Neuronal stem cell (in vitro differentiated cells): Measurements from ENCODE around the gene MCTP1.

ENCODE experiments used
- DNase-seq: peaks from one replicate; pipeline ENCODE4 v3.0.0-alpha.2; 2013; ENCODE audit warnings: low spot score
- H2AFZ ChIP-seq: one replicate; pipeline ENCODE4 v1.6.1; 2013; ENCODE audit warnings: mild to moderate bottlenecking, low read length, inconsistent platforms
- H2AK5ac ChIP-seq: 2 replicates; pipeline ENCODE4 v1.6.1; 2013; ENCODE audit warnings: low read depth, mild to moderate bottlenecking, inconsistent platforms, low read length, moderate library complexity, mixed read lengths
- H2BK120ac ChIP-seq: 2 replicates; pipeline ENCODE4 v1.6.1; 2013; ENCODE audit warnings: low read depth, mild to moderate bottlenecking, inconsistent platforms, low read length, moderate library complexity, mixed read lengths
- H2BK12ac ChIP-seq: one replicate; pipeline ENCODE4 v1.6.1; 2013; ENCODE audit warnings: low read length, inconsistent platforms
- H2BK15ac ChIP-seq: 2 replicates; pipeline ENCODE4 v1.6.1; 2013; ENCODE audit warnings: mild to moderate bottlenecking, low read length, inconsistent platforms, mixed read lengths
- H2BK5ac ChIP-seq: one replicate; pipeline ENCODE4 v1.6.1; 2013; ENCODE audit warnings: inconsistent platforms, mild to moderate bottlenecking, low read length, moderate library complexity
- H3K14ac ChIP-seq: one replicate; pipeline ENCODE4 v1.6.1; 2013; ENCODE audit warnings: low read length, inconsistent platforms
- H3K18ac ChIP-seq: 2 replicates; pipeline ENCODE4 v1.6.1; 2013; ENCODE audit warnings: low read length, inconsistent platforms
- H3K23ac ChIP-seq: 2 replicates; pipeline ENCODE4 v1.6.1; 2013; ENCODE audit warnings: low read depth, mild to moderate bottlenecking, mixed read lengths, low read length, inconsistent platforms; ENCODE audit not compliant: poor library complexity
- H3K27ac ChIP-seq: replicated peaks from 3 replicates; pipeline ENCODE4 v1.5.1; 2013; ENCODE audit warnings: low read length, inconsistent platforms
- H3K27me3 ChIP-seq, 3 experiments: 2 replicates each; pipeline ENCODE4 v1.6.1; 2013; ENCODE audit warnings: low read length in 3 of 3, mild to moderate bottlenecking in 2 of 3, inconsistent platforms in 1 of 3, low read depth in 1 of 3, mixed read lengths in 1 of 3, moderate library complexity in 1 of 3; ENCODE audit not compliant: control insufficient read depth in 3 of 3, insufficient read depth in 3 of 3
- H3K36me3 ChIP-seq, 2 donors: replicated peaks in 1 of 2; 2 replicates each; pipeline ENCODE4 v1.6.1; 2013; ENCODE audit warnings: low read length in 2 of 2; ENCODE audit not compliant: control insufficient read depth in 2 of 2, insufficient read depth in 2 of 2
- H3K4ac ChIP-seq: 2 replicates; pipeline ENCODE4 v1.6.1; 2013; ENCODE audit warnings: inconsistent platforms, mild to moderate bottlenecking, low read length, moderate library complexity
- H3K4me1 ChIP-seq, 2 donors: 1 replicate in 1 of 2; 2 replicates in 1 of 2; pipeline ENCODE4 v1.6.1; 2013; ENCODE audit warnings: low read length in 2 of 2, low read depth in 1 of 2; ENCODE audit not compliant: control insufficient read depth in 2 of 2, insufficient read depth in 1 of 2
- H3K4me2 ChIP-seq: one replicate; pipeline ENCODE4 v1.6.1; 2013; ENCODE audit warnings: mild to moderate bottlenecking, low read length, inconsistent platforms; ENCODE audit not compliant: insufficient read depth, poor library complexity, severe bottlenecking
- H3K4me3 ChIP-seq, 2 donors: 2 replicates each; pipeline ENCODE4 v1.5.1; 2013; ENCODE audit warnings: low read length in 2 of 2, mild to moderate bottlenecking in 2 of 2, inconsistent platforms in 1 of 2, moderate library complexity in 1 of 2
- H3K79me1 ChIP-seq: one replicate; pipeline ENCODE4 v1.6.1; 2013; ENCODE audit warnings: low read depth, mild to moderate bottlenecking, inconsistent platforms, low read length, moderate library complexity
- H3K9ac ChIP-seq: one replicate; pipeline ENCODE4 v1.6.1; 2013; ENCODE audit warnings: mild to moderate bottlenecking, low read depth, low read length, inconsistent platforms; ENCODE audit not compliant: poor library complexity
- H3K9me3 ChIP-seq, 2 donors: replicated peaks in 1 of 2; 2 replicates each; pipeline versions ENCODE3 to v1.6.1; 2013; ENCODE audit warnings: low read length in 2 of 2, mild to moderate bottlenecking in 2 of 2, inconsistent platforms in 1 of 2, low read depth in 1 of 2, mixed read lengths in 1 of 2, moderate library complexity in 1 of 2; ENCODE audit not compliant: control insufficient read depth in 2 of 2, insufficient read depth in 1 of 2
- H4K8ac ChIP-seq: one replicate; pipeline ENCODE4 v1.6.1; 2013; ENCODE audit warnings: low read depth, mild to moderate bottlenecking, inconsistent platforms, low read length, moderate library complexity
- H4K91ac ChIP-seq: one replicate; pipeline ENCODE4 v1.6.1; 2013; ENCODE audit warnings: low read length, low read depth, mild to moderate bottlenecking, inconsistent platforms; ENCODE audit not compliant: poor library complexity
- WGBS, 2 donors: extraction: QIAGEN DNeasy Blood & Tissue Kit; methylation state at CpG; one replicate each; pipeline ENCODE4 v1.1.7; 2013; ENCODE audit warnings: missing lambda C conversion rate in 2 of 2, mixed read lengths in 1 of 2; ENCODE audit not compliant: insufficient read length in 2 of 2, insufficient replicate concordance in 1 of 2; ENCODE audit errors: extremely low coverage in 2 of 2; 5-methylcytosine and 5-hydroxymethylcytosine counted together

MCTP1 gene

DNA sequence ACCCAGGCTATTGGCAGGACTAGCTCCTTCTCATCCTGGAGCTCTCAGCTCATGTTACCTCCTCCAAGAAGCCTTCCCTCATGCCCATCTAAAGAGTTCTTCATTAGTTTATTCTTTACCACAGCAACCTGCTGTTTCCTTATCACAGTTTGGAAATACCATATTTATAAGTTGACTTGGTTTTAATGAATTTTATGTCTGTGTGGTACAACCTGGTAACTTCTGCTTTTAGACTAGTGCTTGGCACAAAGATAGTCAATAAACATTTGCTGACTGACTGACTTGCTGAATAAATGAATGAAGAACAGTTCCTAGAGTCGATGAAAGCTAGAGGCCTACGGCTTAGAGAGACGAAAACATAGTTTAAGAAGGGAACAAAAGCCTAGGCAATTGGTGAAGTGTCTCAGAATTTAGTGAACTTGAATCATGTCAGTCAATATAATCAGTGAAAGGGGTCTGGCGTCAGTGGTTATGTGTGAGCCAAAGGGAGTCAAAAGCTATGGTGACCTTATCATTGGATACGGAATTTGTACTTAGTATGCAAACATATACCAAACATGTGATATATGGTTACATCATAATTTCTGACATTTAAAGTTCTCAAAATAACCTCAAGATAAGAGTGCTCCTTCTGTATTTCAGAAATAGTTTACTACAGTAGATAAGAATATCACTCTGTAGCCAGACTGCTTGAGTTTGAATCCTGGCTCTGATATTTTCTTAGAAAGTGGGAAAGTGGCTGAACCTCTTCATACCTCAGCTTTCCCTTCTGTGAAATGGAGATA, 239.5 kb downstream of the MCTP1 start:
- Histone ChIP-seq H4K91ac (no peak overlapping the region), H2AK5ac (no peak overlapping the region), H2BK5ac (no peak overlapping the region), H3K27ac (no peak overlapping the region), H2BK15ac (no peak overlapping the region), H3K9ac (no peak overlapping the region), H2BK120ac (no peak overlapping the region), H3K36me3 (no peaks in the 10 kb centered on the region), H3K27me3 (no peaks in the 10 kb centered on the region), H4K8ac (no peak overlapping the region), H3K14ac (no peak overlapping the region), H3K9me3 (no peaks in the 10 kb centered on the region), H3K4me1 (peaks cover 0 to 3% of the 10 kb centered on the region in 2 donors), H3K4me3 (no peak overlapping the region), H3K18ac (no peak overlapping the region), H2AFZ (no peak overlapping the region), H3K23ac (no peak overlapping the region), H3K4me2 (no peak overlapping the region), H2BK12ac (no peak overlapping the region), H3K79me1 (no peaks in the 10 kb centered on the region), H3K4ac (no peak overlapping the region)
- WGBS, 2 donors: no CpG with 5 or more reads among the region's 5 CpGs
- no peak for DNase-seq

DNA sequence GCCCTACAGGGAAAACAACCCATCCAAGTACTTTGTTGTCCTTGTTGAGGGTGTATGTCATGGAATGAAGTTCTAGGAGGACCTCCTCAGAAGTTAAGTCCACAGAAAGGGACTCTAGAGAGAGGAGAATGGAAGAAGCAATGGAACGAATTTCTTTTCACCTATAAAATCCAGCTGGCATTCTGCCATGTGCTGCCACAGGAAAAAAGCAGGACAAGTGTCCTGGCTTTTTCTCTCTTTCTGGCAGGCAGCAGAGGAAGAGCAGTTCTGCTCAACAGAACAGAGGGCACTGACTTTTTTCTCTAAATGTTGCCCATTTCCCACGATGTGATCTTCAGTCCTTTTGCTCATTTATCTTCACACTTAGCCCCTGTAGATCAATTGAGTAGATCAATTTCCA, 240.8 kb downstream of the MCTP1 start:
- H3K14ac ChIP-seq: no peak overlapping the region
- H3K79me1 ChIP-seq: no peaks in the 10 kb centered on the region
- no CpG with 5 or more reads among the region's 2 CpGs for WGBS, 2 donors
- H2BK5ac ChIP-seq: no peak overlapping the region
- H3K36me3 ChIP-seq: no peaks in the 10 kb centered on the region
- no peak overlapping the region for H3K23ac ChIP-seq
- DNase-seq: no peak
- H2AK5ac ChIP-seq: no peak overlapping the region
- no peak overlapping the region for H3K4me2 ChIP-seq
- no peak overlapping the region for H3K18ac ChIP-seq
- H3K27me3 ChIP-seq: no peaks in the 10 kb centered on the region
- no peak overlapping the region for H2BK12ac ChIP-seq
- H4K91ac ChIP-seq: no peak overlapping the region
- H3K9me3 ChIP-seq: no peaks in the 10 kb centered on the region
- H2BK120ac ChIP-seq: no peak overlapping the region
- H2BK15ac ChIP-seq: no peak overlapping the region
- H3K9ac ChIP-seq: no peak overlapping the region
- no peak overlapping the region for H3K27ac ChIP-seq
- H4K8ac ChIP-seq: no peak overlapping the region
- H3K4ac ChIP-seq: no peak overlapping the region
- peaks cover 0 to 3% of the 10 kb centered on the region in 2 donors for H3K4me1 ChIP-seq
- H3K4me3 ChIP-seq: no peak overlapping the region
- no peak overlapping the region for H2AFZ ChIP-seq

DNA sequence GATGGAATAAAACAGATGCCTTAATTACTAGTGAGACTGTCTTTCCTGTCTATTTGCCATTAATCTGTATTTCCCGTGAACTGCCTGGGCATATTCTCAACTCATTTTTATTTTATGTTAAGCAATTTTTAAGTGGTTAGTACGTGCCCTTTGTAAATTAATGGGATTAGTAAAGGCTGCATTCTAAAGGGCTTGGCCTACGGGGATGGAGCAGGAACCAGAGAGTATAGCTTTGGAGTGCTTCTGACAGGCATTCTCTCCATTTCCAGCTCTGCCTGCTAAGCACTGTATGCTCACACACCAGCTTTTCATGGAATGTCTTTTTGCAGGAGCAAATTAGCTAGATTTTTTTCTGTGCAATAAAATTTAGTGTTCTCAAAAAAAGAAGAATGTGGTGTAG, 241.2 kb downstream of the MCTP1 start:
- H3K4me3 ChIP-seq: no peak overlapping the region

DNA sequence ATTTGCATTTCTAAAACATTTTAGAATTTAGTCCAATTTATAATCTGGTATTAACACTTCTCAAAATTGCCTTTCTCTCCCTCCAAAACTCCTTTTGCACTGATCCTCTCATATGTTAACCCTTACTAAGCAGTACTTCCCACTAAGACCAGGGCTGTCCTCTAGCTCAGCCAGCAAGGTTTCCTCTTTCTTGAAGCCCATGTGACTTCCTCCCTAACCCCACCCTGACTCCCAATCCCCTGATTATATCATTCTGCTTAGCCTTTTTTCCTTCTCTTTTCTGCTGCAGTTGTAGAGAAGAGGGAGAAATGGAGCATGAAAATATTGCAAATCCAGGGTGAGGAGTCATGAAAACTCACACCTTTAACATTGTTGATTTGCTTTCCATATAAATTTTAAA, 241.7 kb downstream of the MCTP1 start:
- no peaks in the 10 kb centered on the region for H3K36me3 ChIP-seq
- H2AK5ac ChIP-seq: no peak overlapping the region
- no peaks in the 10 kb centered on the region for H3K79me1 ChIP-seq
- peak overlapping the region; percentile 36 for H2AFZ ChIP-seq
- H3K4me2 ChIP-seq: no peak overlapping the region
- no peak overlapping the region for H2BK5ac ChIP-seq
- H4K8ac ChIP-seq: no peak overlapping the region
- no peak overlapping the region for H2BK120ac ChIP-seq
- no peaks in the 10 kb centered on the region for H3K9me3 ChIP-seq
- H3K27ac ChIP-seq: no peak overlapping the region
- H2BK12ac ChIP-seq: no peak overlapping the region
- no peaks in the 10 kb centered on the region for H3K27me3 ChIP-seq
- H2BK15ac ChIP-seq: no peak overlapping the region
- H3K4me1 ChIP-seq: no peaks in the 10 kb centered on the region
- no peak overlapping the region for H3K4ac ChIP-seq
- no peak for DNase-seq
- H4K91ac ChIP-seq: no peak overlapping the region
- H3K9ac ChIP-seq: no peak overlapping the region
- no peak overlapping the region for H3K18ac ChIP-seq
- no peak overlapping the region for H3K4me3 ChIP-seq
- H3K14ac ChIP-seq: no peak overlapping the region
- H3K23ac ChIP-seq: no peak overlapping the region

More for the DNA sequence above, 241.2 kb downstream of the MCTP1 start:
- peaks cover 0 to under 1% of the 10 kb centered on the region in 2 donors for H3K4me1 ChIP-seq
- no peak overlapping the region for H3K4me2 ChIP-seq
- no peaks in the 10 kb centered on the region for H3K79me1 ChIP-seq
- no peak overlapping the region for H3K14ac ChIP-seq
- no peak overlapping the region for H2BK120ac ChIP-seq
- H3K9me3 ChIP-seq: no peaks in the 10 kb centered on the region
- H3K23ac ChIP-seq: no peak overlapping the region
- H4K8ac ChIP-seq: no peak overlapping the region
- no peaks in the 10 kb centered on the region for H3K27me3 ChIP-seq
- no CpG with 5 or more reads among the region's 3 CpGs for WGBS, 2 donors
- H2BK5ac ChIP-seq: no peak overlapping the region
- no peak overlapping the region for H3K4ac ChIP-seq
- no peak overlapping the region for H4K91ac ChIP-seq
- no peak overlapping the region for H3K27ac ChIP-seq
- H3K36me3 ChIP-seq: no peaks in the 10 kb centered on the region
- H2AFZ ChIP-seq: peak overlapping the region; percentile 36
- H2BK15ac ChIP-seq: no peak overlapping the region
- no peak overlapping the region for H3K18ac ChIP-seq
- no peak overlapping the region for H2BK12ac ChIP-seq
- no peak overlapping the region for H2AK5ac ChIP-seq
- no peak for DNase-seq
- no peak overlapping the region for H3K9ac ChIP-seq
